ENCODE data around the gene FALEC.
"Not testable (repeated sequence)": the region's sequence is repeated elsewhere in the genome, so short reads cannot be mapped to it uniquely, and the experiment has no call there.

DNA sequence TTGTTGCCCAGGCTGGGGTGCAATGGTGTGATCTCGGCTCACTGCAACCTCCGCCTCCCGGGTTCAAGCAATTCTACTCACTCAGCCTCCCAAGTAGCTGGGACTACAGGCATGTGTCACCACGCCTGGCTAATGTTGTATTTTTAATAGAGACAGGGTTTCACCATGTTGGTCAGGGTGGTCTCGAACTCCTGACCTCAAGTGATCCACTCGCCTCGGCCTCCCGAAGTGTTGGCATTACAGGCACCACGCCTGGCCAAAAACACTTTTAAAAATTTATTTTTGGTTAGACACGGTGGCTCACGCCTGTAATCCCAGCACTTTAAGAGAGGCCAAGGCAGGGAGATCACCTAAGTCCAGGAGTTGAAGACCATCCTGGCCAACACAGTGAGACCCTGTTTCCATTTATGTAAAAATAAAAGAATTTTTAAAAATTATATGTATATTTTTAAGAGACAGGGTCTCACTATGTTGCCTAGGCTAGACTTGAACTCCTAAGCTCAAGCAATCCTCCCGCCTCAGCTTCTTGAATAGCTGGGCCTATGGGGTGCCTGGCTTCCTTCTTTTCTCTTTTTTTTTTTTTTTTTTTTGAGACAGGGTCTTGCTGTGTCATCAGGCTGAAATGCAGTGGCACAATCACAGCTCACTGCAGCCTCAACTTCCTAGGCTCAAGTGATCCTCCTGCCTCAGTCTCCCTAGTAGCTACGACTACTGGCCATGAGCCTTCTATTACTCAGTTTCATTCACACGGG is 49.9 kb downstream of the FALEC start:
- TF ChIP-seq CTCF, POLR2AphosphoS5, POLR2A, EP300 (IDR thresholded peaks at IDR 0.05): not testable (repeated sequence)

All from stomach (tissue), 4 donors.